HEK293 (cell line): ENCODE measurements around the gene TRUB1.

Experiments
- BCL11A ChIP-seq: fragments of 450-650 bp; formaldehyde crosslinking; IDR thresholded peaks from 2 replicates; pipeline ENCODE4 v1.5.1; 2016; ENCODE audit warnings: low read depth, missing biosample characterization, missing genetic modification characterization
- EGR2 ChIP-seq: fragments of 450-650 bp; formaldehyde crosslinking; IDR thresholded peaks from 2 replicates; pipeline ENCODE4 v1.5.1; 2016; ENCODE audit warnings: low read depth, missing biosample characterization, missing genetic modification characterization
- FEZF1 ChIP-seq: fragments of 450-650 bp; formaldehyde crosslinking; IDR thresholded peaks from 2 replicates; pipeline ENCODE4 v1.5.1; 2016; ENCODE audit warnings: missing biosample characterization, missing genetic modification characterization
- SP3 ChIP-seq: fragments of 450-650 bp; formaldehyde crosslinking; IDR thresholded peaks from 2 replicates; pipeline ENCODE4 v1.5.1; 2016; ENCODE audit warnings: missing biosample characterization, missing genetic modification characterization
- TCF7L2 ChIP-seq: IDR thresholded peaks from 2 replicates; pipeline ENCODE4 v1.6.1; 2011; ENCODE audit warnings: low read depth, mild to moderate bottlenecking, inconsistent platforms, low read length, moderate library complexity, borderline replicate concordance
- YY1 ChIP-seq: fragments of 450-650 bp; formaldehyde crosslinking; IDR thresholded peaks from 2 replicates; pipeline ENCODE4 v1.5.1; 2018; ENCODE audit warnings: missing biosample characterization, missing genetic modification characterization
- ZNF274 ChIP-seq, 2 experiments: fragments of 200-500 bp in 1 of 2; fragments of 450-650 bp in 1 of 2; sonication (Bioruptor generic) in 1 of 2; formaldehyde crosslinking in 1 of 2; IDR thresholded peaks; 2 replicates each; pipeline versions ENCODE4 v1.5.1 to v1.6.1; 2014 to 2016; ENCODE audit warnings: borderline replicate concordance in 1 of 2, inconsistent platforms in 1 of 2, low read length in 1 of 2, missing biosample characterization in 1 of 2, missing genetic modification characterization in 1 of 2
- ZNF404 ChIP-seq: fragments of 450-650 bp; formaldehyde crosslinking; IDR thresholded peaks from 2 replicates; pipeline ENCODE4 v1.5.1; 2017; ENCODE audit warnings: missing biosample characterization, missing genetic modification characterization
- ZNF48 ChIP-seq: fragments of 450-650 bp; formaldehyde crosslinking; IDR thresholded peaks from 2 replicates; pipeline ENCODE4 v1.5.1; 2016; ENCODE audit warnings: missing biosample characterization, missing genetic modification characterization
- TF ChIP-seq, protein P1 (sequence below): fragments of 450-650 bp; formaldehyde crosslinking; IDR thresholded peaks from 2 replicates; pipeline ENCODE4 v1.5.1; 2016; ENCODE audit warnings: missing biosample characterization, missing genetic modification characterization
- TF ChIP-seq, protein P2 (sequence below): fragments of 450-650 bp; formaldehyde crosslinking; IDR thresholded peaks from 2 replicates; pipeline ENCODE4 v1.5.1; 2016; ENCODE audit warnings: missing biosample characterization, missing genetic modification characterization

GRCh38 chr10:114943000-114943399 lies 5.0 kb downstream of the TRUB1 start:
- TF ChIP-seq SP3 (tag by site-specific recombination) (no peak), ZNF404 (tag by site-specific recombination) (no peak), YY1 (tag by site-specific recombination) (no peak), FEZF1 (tag by site-specific recombination) (no peak), ZNF48 (tag by site-specific recombination) (no peak), ZNF274 (IDR thresholded peaks at IDR 0.05; ENCODE audit: low read length) (no peak), ZNF274 (tag by site-specific recombination; IDR thresholded peaks at IDR 0.05; ENCODE audit: borderline replicate concordance) (no peak), TCF7L2 (no peak), EGR2 (no peak), BCL11A (tag by site-specific recombination) (no peak)
- TF ChIP-seq, protein P1, sequence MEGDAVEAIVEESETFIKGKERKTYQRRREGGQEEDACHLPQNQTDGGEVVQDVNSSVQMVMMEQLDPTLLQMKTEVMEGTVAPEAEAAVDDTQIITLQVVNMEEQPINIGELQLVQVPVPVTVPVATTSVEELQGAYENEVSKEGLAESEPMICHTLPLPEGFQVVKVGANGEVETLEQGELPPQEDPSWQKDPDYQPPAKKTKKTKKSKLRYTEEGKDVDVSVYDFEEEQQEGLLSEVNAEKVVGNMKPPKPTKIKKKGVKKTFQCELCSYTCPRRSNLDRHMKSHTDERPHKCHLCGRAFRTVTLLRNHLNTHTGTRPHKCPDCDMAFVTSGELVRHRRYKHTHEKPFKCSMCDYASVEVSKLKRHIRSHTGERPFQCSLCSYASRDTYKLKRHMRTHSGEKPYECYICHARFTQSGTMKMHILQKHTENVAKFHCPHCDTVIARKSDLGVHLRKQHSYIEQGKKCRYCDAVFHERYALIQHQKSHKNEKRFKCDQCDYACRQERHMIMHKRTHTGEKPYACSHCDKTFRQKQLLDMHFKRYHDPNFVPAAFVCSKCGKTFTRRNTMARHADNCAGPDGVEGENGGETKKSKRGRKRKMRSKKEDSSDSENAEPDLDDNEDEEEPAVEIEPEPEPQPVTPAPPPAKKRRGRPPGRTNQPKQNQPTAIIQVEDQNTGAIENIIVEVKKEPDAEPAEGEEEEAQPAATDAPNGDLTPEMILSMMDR (tag by site-specific recombination), result no peak
- TF ChIP-seq, protein P2, sequence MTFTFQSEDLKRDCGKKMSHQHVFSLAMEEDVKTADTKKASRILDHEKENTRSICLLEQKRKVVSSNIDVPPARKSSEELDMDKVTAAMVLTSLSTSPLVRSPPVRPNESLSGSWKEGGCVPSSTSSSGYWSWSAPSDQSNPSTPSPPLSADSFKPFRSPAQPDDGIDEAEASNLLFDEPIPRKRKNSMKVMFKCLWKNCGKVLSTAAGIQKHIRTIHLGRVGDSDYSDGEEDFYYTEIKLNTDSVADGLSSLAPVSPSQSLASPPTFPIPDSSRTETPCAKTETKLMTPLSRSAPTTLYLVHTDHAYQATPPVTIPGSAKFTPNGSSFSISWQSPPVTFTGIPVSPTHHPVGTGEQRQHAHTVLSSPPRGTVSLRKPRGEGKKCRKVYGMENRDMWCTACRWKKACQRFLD (tag by site-specific recombination), result no peak
